IMR-90 (cell line): ENCODE data around the gene CD79B. TPM values are rescaled to one million over a fixed set of nuclear protein-coding genes. Genes with fewer than 3 reads are reported as not detected.
"Not testable (repeated sequence)": the region's sequence is repeated elsewhere in the genome, so short reads cannot be mapped to it uniquely, and the experiment has no call there.

Source experiments
- ATAC-seq: fragments of 200-7000 bp; cut with Tn5 transposase; 2 replicates; pipeline ENCODE4 v1.9.1; 2020; ENCODE audit warnings: low read depth, mild to moderate bottlenecking, moderate library complexity
- BruUV-seq: library from RNA; stranded (reverse); fragments of 400-500 nt; replicated peaks from 2 replicates; lab custom pipeline; 2021; lab: Mats Ljungman, UMichigan
- CTCF ChIA-PET: fragments of 300-600 bp; formaldehyde crosslinking; extraction: SDS; loops from one replicate; lab custom pipeline; 2021; ENCODE audit warnings: antibody characterized with exemption; lab: Yijun Ruan, JAX
- POLR2A ChIA-PET: fragments of 300-600 bp; sonication (Branson Sonifier 250); formaldehyde crosslinking; loops from one replicate; lab custom pipeline; 2022; ENCODE audit warnings: antibody characterized with exemption; ENCODE audit not compliant: unreplicated experiment; lab: Charles Lee
- DNase-seq: peaks from one replicate; pipeline ENCODE4 v3.0.0; 2013
- H2AFZ ChIP-seq: replicated peaks from 2 replicates; pipeline ENCODE3; 2013; ENCODE audit warnings: low read length, mild to moderate bottlenecking; ENCODE audit not compliant: poor library complexity
- H2AK5ac ChIP-seq: 2 replicates; pipeline ENCODE4 v1.6.1; 2013; ENCODE audit warnings: low read depth, low read length, inconsistent platforms
- H2AK9ac ChIP-seq: replicated peaks from 2 replicates; pipeline ENCODE3; 2013; ENCODE audit warnings: mild to moderate bottlenecking, low read depth, low read length, moderate library complexity; ENCODE audit not compliant: poor library complexity
- H2BK120ac ChIP-seq: 2 replicates; pipeline ENCODE4 v1.6.1; 2013; ENCODE audit warnings: low read depth, low read length, inconsistent platforms
- H2BK15ac ChIP-seq: 3 replicates; pipeline ENCODE4 v1.6.1; 2013; ENCODE audit warnings: low read depth, low read length, inconsistent platforms
- H2BK20ac ChIP-seq: 2 replicates; pipeline ENCODE4 v1.6.1; 2013; ENCODE audit warnings: low read depth, mild to moderate bottlenecking, inconsistent platforms, low read length, moderate library complexity
- H2BK5ac ChIP-seq: 2 replicates; pipeline ENCODE4 v1.6.1; 2013; ENCODE audit warnings: mild to moderate bottlenecking, low read depth, low read length, inconsistent platforms; ENCODE audit not compliant: poor library complexity, severe bottlenecking
- H3K14ac ChIP-seq: replicated peaks from 2 replicates; pipeline ENCODE4 v1.6.1; 2013; ENCODE audit warnings: low read depth, low read length, inconsistent platforms
- H3K18ac ChIP-seq: 2 replicates; pipeline ENCODE4 v1.6.1; 2013; ENCODE audit warnings: low read depth, low read length, control low read depth
- H3K23ac ChIP-seq: 2 replicates; pipeline ENCODE4 v1.6.1; 2013; ENCODE audit warnings: low read depth, low read length, inconsistent platforms
- H3K27ac ChIP-seq: 2 replicates; pipeline ENCODE4 v1.5.1; 2013; ENCODE audit warnings: mild to moderate bottlenecking, control low read depth, low read length; ENCODE audit not compliant: insufficient read depth
- H3K27me3 ChIP-seq: 2 replicates; pipeline ENCODE4 v1.6.1; 2013; ENCODE audit warnings: low read length; ENCODE audit not compliant: control insufficient read depth, insufficient read depth
- H3K36me3 ChIP-seq: 2 replicates; pipeline ENCODE4 v1.6.1; 2013; ENCODE audit warnings: low read length, mixed read lengths; ENCODE audit not compliant: control insufficient read depth, insufficient read depth
- H3K4ac ChIP-seq: 2 replicates; pipeline ENCODE4 v1.6.1; 2013; ENCODE audit warnings: low read depth, low read length, inconsistent platforms
- H3K4me1 ChIP-seq: 2 replicates; pipeline ENCODE4 v1.6.1; 2013; ENCODE audit warnings: low read length, mixed read lengths; ENCODE audit not compliant: control insufficient read depth, insufficient read depth
- H3K4me2 ChIP-seq: 2 replicates; pipeline ENCODE4 v1.6.1; 2013; ENCODE audit warnings: low read depth, mild to moderate bottlenecking, control low read depth, low read length, moderate library complexity
- H3K4me3 ChIP-seq: 2 replicates; pipeline ENCODE4 v1.5.1; 2013; ENCODE audit warnings: low read depth, mild to moderate bottlenecking, control low read depth, low read length, moderate library complexity; ENCODE audit not compliant: insufficient read depth
- H3K56ac ChIP-seq: 2 replicates; pipeline ENCODE4 v1.6.1; 2013; ENCODE audit warnings: low read length, inconsistent platforms; ENCODE audit not compliant: insufficient read depth; ENCODE audit errors: extremely low read depth
- H3K79me1 ChIP-seq, 2 experiments: 2 replicates each; pipeline ENCODE4 v1.6.1; 2013; ENCODE audit warnings: low read length in 2 of 2, inconsistent platforms in 1 of 2, low read depth in 1 of 2
- H3K9ac ChIP-seq: 2 replicates; pipeline ENCODE4 v1.6.1; 2013; ENCODE audit warnings: low read depth, low read length, control low read depth
- H3K9me1 ChIP-seq: 2 replicates; pipeline ENCODE4 v1.6.1; 2013; ENCODE audit warnings: low read length, inconsistent platforms; ENCODE audit not compliant: insufficient read depth
- H3K9me3 ChIP-seq: 2 replicates; pipeline ENCODE4 v1.6.1; 2013; ENCODE audit warnings: low read length; ENCODE audit not compliant: control insufficient read depth, insufficient read depth
- H4K20me1 ChIP-seq: 2 replicates; pipeline ENCODE4 v1.6.1; 2013; ENCODE audit warnings: low read length, inconsistent platforms; ENCODE audit not compliant: insufficient read depth
- H4K5ac ChIP-seq: 2 replicates; pipeline ENCODE4 v1.6.1; 2013; ENCODE audit warnings: mild to moderate bottlenecking, low read depth, low read length, control low read depth
- H4K8ac ChIP-seq, 2 experiments: 2 replicates each; pipeline ENCODE4 v1.6.1; 2013; ENCODE audit warnings: low read depth in 2 of 2, low read length in 2 of 2, control low read depth in 1 of 2, inconsistent platforms in 1 of 2
- H4K91ac ChIP-seq: 2 replicates; pipeline ENCODE4 v1.6.1; 2013; ENCODE audit warnings: low read depth, low read length, inconsistent platforms; ENCODE audit not compliant: insufficient read depth
- WGBS, 2 experiments: methylation state at CpG; one replicate each; pipeline versions ENCODE4 v1.1.5 to v1.1.7; 2013; ENCODE audit warnings: missing lambda C conversion rate in 2 of 2; ENCODE audit not compliant: insufficient read length in 1 of 2; ENCODE audit errors: extremely low coverage in 2 of 2; 5-methylcytosine and 5-hydroxymethylcytosine counted together
- dilution Hi-C: fragments of 300-500 bp; cut with HindIII; formaldehyde crosslinking; loops from one replicate; pipeline ENCODE4 v1.14.3; 2018; ENCODE audit warnings: low sequenced_read_pairs; ENCODE audit not compliant: unreplicated experiment
- in situ Hi-C: fragments of 300-500 bp; cut with MboI; formaldehyde crosslinking; loops from 3 replicates; pipeline ENCODE4 v1.14.3; 2019; ENCODE audit warnings: low sequenced_read_pairs, inconsistent platforms, mixed read lengths
- intact Hi-C: fragments of 100-400 bp; cut with micrococcal nuclease; formaldehyde crosslinking; loops from 2 replicates; pipeline ENCODE4 v1.10.0; 2022
- polyA plus RNA-seq, 3 experiments: library from polyadenylated mRNA; depleted of rRNA; stranded (reverse); fragments of >200 nt; gene quantifications; 2 replicates each; pipeline ENCODE4 v1.2.3, GENCODE V29; 2012; ENCODE audit warnings: low replicate concordance in 1 of 3
- total RNA-seq: library from RNA; depleted of rRNA; stranded (reverse); fragments of >200 nt; gene quantifications from 2 replicates; pipeline ENCODE4 v1.2.3, GENCODE V29; 2012

CD79B gene
- total and polyA plus RNA-seq, 2 of the 4 experiments (the other 2 are of a cell fraction) = not detected

- CTCF ChIA-PET, ATAC-seq, POLR2A ChIA-PET: not testable (repeated sequence)
Measured at GRCh38 chr17:63894821-63895220, 37.3 kb downstream of the CD79B start.

GRCh38 chr17:63894021-63894420 is 38.1 kb downstream of the CD79B start:
- BruUV-seq, H2AK5ac ChIP-seq, H2BK20ac ChIP-seq, dilution Hi-C loops, H3K4ac ChIP-seq, H3K4me1 ChIP-seq, H4K5ac ChIP-seq, H4K20me1 ChIP-seq, POLR2A ChIA-PET, intact Hi-C loops, H3K14ac ChIP-seq, in situ Hi-C loops, ATAC-seq, H3K9me3 ChIP-seq, H3K9ac ChIP-seq, CTCF ChIA-PET, H3K56ac ChIP-seq, DNase-seq, H3K18ac ChIP-seq, H3K4me3 ChIP-seq, H2AK9ac ChIP-seq, H2BK120ac ChIP-seq, H3K4me2 ChIP-seq, H2BK15ac ChIP-seq, H3K9me1 ChIP-seq, H3K23ac ChIP-seq, H4K8ac ChIP-seq, H3K27ac ChIP-seq, H3K36me3 ChIP-seq, H2AFZ ChIP-seq, H4K91ac ChIP-seq, H2BK5ac ChIP-seq, H3K79me1 ChIP-seq: not testable (repeated sequence)
- WGBS, 2 experiments = no CpG with 5 or more reads among the region's 3 CpGs
- peaks cover 15% of the 10 kb centered on the region for H3K27me3 ChIP-seq

More at GRCh38 chr17:63894821-63895220, 37.3 kb downstream of the CD79B start:
- H2BK120ac ChIP-seq, H3K27ac ChIP-seq, H4K20me1 ChIP-seq, H4K91ac ChIP-seq, H2AK9ac ChIP-seq, H3K14ac ChIP-seq, H2AFZ ChIP-seq, intact Hi-C loops, H4K5ac ChIP-seq, H3K36me3 ChIP-seq, dilution Hi-C loops, in situ Hi-C loops, H2BK15ac ChIP-seq, H3K4me3 ChIP-seq, H3K56ac ChIP-seq, H3K9me3 ChIP-seq, BruUV-seq, H3K4ac ChIP-seq, H3K4me1 ChIP-seq, H3K23ac ChIP-seq, H2BK5ac ChIP-seq, H2AK5ac ChIP-seq, H3K18ac ChIP-seq, H2BK20ac ChIP-seq, H3K9ac ChIP-seq, DNase-seq, H3K4me2 ChIP-seq, H3K79me1 ChIP-seq, H4K8ac ChIP-seq, H3K9me1 ChIP-seq: not testable (repeated sequence)
- no CpG with 5 or more reads among the region's 10 CpGs for WGBS, 2 experiments
- H3K27me3 ChIP-seq = peaks cover 17% of the 10 kb centered on the region
